Measurements from ENCODE around the gene KNTC1.
"Not testable (repeated sequence)": the region's sequence is repeated elsewhere in the genome, so short reads cannot be mapped to it uniquely, and the experiment has no call there.

KNTC1 gene

GRCh38 chr12:122558745-122559641 lies 31.9 kb downstream of the KNTC1 start:
- DNase-seq (ENCODE audit: low read depth) = no peak

- DNase-seq (ENCODE audit: low read depth) = no peak
These were observed 33.1 kb downstream of the KNTC1 start for GRCh38 chr12:122560138-122560537.

GRCh38 chr12:122563361-122563760 lies 36.3 kb downstream of the KNTC1 start:
- no peak for DNase-seq (ENCODE audit: low read depth)

GRCh38 chr12:122566816-122567215 lies 39.8 kb downstream of the KNTC1 start:
- not testable (repeated sequence) for DNase-seq (ENCODE audit: low read depth)

GRCh38 chr12:122569288-122569687 lies 42.2 kb downstream of the KNTC1 start:
- DNase-seq (ENCODE audit: low read depth) = no peak

GRCh38 chr12:122570006-122570405 lies 43.0 kb downstream of the KNTC1 start:
- not testable (repeated sequence) for DNase-seq (ENCODE audit: low read depth)

- DNase-seq (ENCODE audit: low read depth) = no peak
These were observed 44.8 kb downstream of the KNTC1 start for GRCh38 chr12:122571821-122572220.

GRCh38 chr12:122583294-122583693 lies 56.2 kb downstream of the KNTC1 start:
- not testable (repeated sequence) for DNase-seq (ENCODE audit: low read depth)

GRCh38 chr12:122584177-122584863 lies 57.3 kb downstream of the KNTC1 start:
- DNase-seq (ENCODE audit: low read depth) = no peak

GRCh38 chr12:122590990-122591389 lies 63.9 kb downstream of the KNTC1 start:
- no peak for DNase-seq (ENCODE audit: low read depth)

- not testable (repeated sequence) for DNase-seq (ENCODE audit: low read depth)
These were observed 64.9 kb downstream of the KNTC1 start for GRCh38 chr12:122591966-122592365.

GRCh38 chr12:122592543-122592942 lies 65.5 kb downstream of the KNTC1 start:
- not testable (repeated sequence) for DNase-seq (ENCODE audit: low read depth)

GRCh38 chr12:122593910-122594309 lies 66.9 kb downstream of the KNTC1 start:
- no peak for DNase-seq (ENCODE audit: low read depth)

- no peak for DNase-seq (ENCODE audit: low read depth)
These were observed 69.8 kb downstream of the KNTC1 start for GRCh38 chr12:122596838-122597237.

GRCh38 chr12:122602456-122602855 lies 75.4 kb downstream of the KNTC1 start:
- DNase-seq (ENCODE audit: low read depth) = no peak

- DNase-seq (ENCODE audit: low read depth) = no peak
These were observed 77.9 kb downstream of the KNTC1 start for GRCh38 chr12:122604993-122605392.

GRCh38 chr12:122609732-122610131 lies 82.7 kb downstream of the KNTC1 start:
- DNase-seq (ENCODE audit: low read depth) = no peak

GRCh38 chr12:122610207-122610606 lies 83.2 kb downstream of the KNTC1 start:
- DNase-seq (ENCODE audit: low read depth) = no peak

- DNase-seq (ENCODE audit: low read depth) = no peak
These were observed 83.9 kb downstream of the KNTC1 start for GRCh38 chr12:122610911-122611310.

- DNase-seq (ENCODE audit: low read depth) = no peak
These were observed 87.8 kb downstream of the KNTC1 start for GRCh38 chr12:122614839-122615238.

- DNase-seq (ENCODE audit: low read depth) = no peak
These were observed 88.7 kb downstream of the KNTC1 start for GRCh38 chr12:122615780-122616179.

- DNase-seq (ENCODE audit: low read depth) = no peak
These were observed 108.4 kb downstream of the KNTC1 start for GRCh38 chr12:122635471-122635870.

- no peak for DNase-seq (ENCODE audit: low read depth)
These were observed 116.3 kb downstream of the KNTC1 start for GRCh38 chr12:122643207-122643805.
